SU-DHL-6 (cell line): ENCODE measurements around the gene TCF7L1.

Experiments
- CTCF ChIP-seq: fragments of 200-600 bp; sonication (generic); IDR thresholded peaks from one replicate; pipeline ENCODE4 v1.5.1; 2017; ENCODE audit warnings: antibody characterized with exemption, mild to moderate bottlenecking, low read length, moderate library complexity; ENCODE audit not compliant: insufficient read depth, poor library complexity, severe bottlenecking
- EZH2phosphoT487 ChIP-seq: fragments of 200-600 bp; sonication (generic), shearing (Covaris generic); conservative IDR thresholded peaks from 2 replicates; pipeline ENCODE4 v1.6.1; 2018; ENCODE audit warnings: mild to moderate bottlenecking, antibody characterized with exemption, low read length, moderate library complexity, mixed read lengths

DNA sequence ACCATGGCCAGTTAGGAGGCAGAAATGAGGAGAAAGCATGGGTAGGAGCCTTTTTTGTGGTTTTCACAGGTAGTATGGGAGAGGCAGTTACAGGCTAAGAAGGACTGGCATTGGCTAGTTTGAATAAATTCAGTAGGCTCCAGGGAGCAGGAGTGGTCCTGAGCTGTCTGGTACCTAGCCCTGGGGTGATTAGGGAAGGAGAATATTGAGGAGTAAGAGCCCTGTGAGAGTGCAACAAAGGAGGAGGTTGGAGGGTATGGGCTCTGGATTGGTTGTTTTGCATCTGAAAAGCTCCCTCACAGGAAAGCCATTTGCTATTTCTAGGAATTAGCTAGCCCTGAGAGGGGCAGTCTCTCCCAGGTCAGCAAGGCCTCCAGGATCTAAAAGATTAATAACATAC is 13.3 kb upstream of the TCF7L1 start:
- TF ChIP-seq CTCF (no peak), EZH2phosphoT487 (no peak)
